PFSK-1 (cell line): Measurements from ENCODE around the gene ARV1.

ENCODE experiments used
- POLR2AphosphoS5 ChIP-seq: IDR thresholded peaks from 2 replicates; pipeline ENCODE4 v1.6.1; 2012; ENCODE audit warnings: low read depth, mild to moderate bottlenecking, control low read depth, low read length, moderate library complexity
- TAF1 ChIP-seq: IDR thresholded peaks from 2 replicates; pipeline ENCODE4 v1.6.1; 2012; ENCODE audit warnings: low read length, control low read depth, borderline replicate concordance; ENCODE audit not compliant: insufficient read depth
- TF ChIP-seq, protein P1 (sequence below), 2 experiments: IDR thresholded peaks; 2 replicates each; pipeline versions ENCODE4 v1.6.1 to v1.8.0; 2011 to 2012; ENCODE audit warnings: low read depth in 2 of 2, low read length in 2 of 2, control low read depth in 1 of 2, inconsistent platforms in 1 of 2, mild to moderate bottlenecking in 1 of 2, moderate library complexity in 1 of 2; ENCODE audit not compliant: insufficient read depth in 1 of 2

DNA sequence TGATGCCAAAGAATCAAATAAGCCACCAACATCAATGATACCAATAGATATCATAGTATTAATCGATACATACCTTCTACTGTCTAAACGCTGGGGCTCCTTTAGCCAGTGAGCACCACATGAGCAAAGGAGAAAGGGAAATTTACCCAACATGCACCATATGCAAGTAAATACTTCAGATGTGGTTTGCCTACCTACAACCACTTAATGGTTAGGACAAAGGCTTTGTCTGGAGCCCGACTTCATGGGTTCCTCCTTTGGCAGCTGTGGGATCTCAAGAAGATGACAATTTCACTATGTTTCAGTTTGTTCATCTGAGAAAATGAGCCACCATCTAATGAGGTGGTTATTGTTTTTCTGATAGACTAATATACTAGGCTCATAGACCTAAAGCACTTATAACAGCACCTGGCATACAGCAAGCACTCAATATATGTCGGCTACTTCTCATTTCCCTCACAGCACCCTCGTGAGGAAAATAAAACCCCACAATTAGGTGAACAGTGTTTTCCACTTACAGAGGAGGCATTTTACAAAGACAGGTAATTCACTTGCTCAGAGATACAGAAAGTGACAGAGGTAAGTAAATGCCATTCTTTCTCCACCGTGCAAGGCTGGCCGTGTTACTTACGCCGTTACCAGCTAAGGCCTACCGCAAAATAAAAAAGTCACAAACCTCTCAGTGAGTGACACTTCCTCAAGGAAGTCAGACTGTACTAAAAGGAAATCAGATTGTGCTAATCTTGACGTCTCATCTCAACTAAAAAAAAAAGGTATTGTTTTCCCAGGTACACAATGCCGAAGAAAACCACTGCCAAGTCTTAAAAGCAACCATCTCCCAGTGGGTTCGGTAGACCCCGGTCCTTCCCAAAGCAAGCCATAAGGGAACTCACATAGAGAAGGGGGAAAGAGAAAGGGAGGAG lies 1.8 kb upstream of the ARV1 start:
- TF ChIP-seq, protein P1, sequence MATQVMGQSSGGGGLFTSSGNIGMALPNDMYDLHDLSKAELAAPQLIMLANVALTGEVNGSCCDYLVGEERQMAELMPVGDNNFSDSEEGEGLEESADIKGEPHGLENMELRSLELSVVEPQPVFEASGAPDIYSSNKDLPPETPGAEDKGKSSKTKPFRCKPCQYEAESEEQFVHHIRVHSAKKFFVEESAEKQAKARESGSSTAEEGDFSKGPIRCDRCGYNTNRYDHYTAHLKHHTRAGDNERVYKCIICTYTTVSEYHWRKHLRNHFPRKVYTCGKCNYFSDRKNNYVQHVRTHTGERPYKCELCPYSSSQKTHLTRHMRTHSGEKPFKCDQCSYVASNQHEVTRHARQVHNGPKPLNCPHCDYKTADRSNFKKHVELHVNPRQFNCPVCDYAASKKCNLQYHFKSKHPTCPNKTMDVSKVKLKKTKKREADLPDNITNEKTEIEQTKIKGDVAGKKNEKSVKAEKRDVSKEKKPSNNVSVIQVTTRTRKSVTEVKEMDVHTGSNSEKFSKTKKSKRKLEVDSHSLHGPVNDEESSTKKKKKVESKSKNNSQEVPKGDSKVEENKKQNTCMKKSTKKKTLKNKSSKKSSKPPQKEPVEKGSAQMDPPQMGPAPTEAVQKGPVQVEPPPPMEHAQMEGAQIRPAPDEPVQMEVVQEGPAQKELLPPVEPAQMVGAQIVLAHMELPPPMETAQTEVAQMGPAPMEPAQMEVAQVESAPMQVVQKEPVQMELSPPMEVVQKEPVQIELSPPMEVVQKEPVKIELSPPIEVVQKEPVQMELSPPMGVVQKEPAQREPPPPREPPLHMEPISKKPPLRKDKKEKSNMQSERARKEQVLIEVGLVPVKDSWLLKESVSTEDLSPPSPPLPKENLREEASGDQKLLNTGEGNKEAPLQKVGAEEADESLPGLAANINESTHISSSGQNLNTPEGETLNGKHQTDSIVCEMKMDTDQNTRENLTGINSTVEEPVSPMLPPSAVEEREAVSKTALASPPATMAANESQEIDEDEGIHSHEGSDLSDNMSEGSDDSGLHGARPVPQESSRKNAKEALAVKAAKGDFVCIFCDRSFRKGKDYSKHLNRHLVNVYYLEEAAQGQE (IDR thresholded peaks at IDR 0.05; ENCODE audit: insufficient read depth in 1 of 2, low read depth in 2 of 2, low read length in 2 of 2), result no peak
- no peak for TF ChIP-seq POLR2AphosphoS5
- no peak for TF ChIP-seq TAF1
